Kidney epithelial cell (primary cell): Measurements from ENCODE around the gene DPYD. TPM values are rescaled to one million over a fixed set of nuclear protein-coding genes. Genes with fewer than 3 reads are reported as not detected.

Experiments
- DNase-seq: peaks from one replicate; pipeline ENCODE4 v3.0.0-alpha.2; 2010; ENCODE audit warnings: low read depth
- H3K27me3 ChIP-seq: 2 replicates; pipeline ENCODE4 v1.6.0; 2011; ENCODE audit warnings: low read length; ENCODE audit not compliant: control insufficient read depth, insufficient read depth
- H3K36me3 ChIP-seq: 2 replicates; pipeline ENCODE4 v1.5.1; 2011; ENCODE audit warnings: low read length; ENCODE audit not compliant: control insufficient read depth, insufficient read depth
- H3K4me3 ChIP-seq: 2 replicates; pipeline ENCODE4 v1.5.1; 2011; ENCODE audit warnings: low read depth, mild to moderate bottlenecking, control low read depth, low read length
- CTCF ChIP-seq: IDR thresholded peaks from 2 replicates; pipeline ENCODE4 v1.5.1; 2011; ENCODE audit warnings: mild to moderate bottlenecking, moderate library complexity, low read length, control low read depth, inconsistent platforms; ENCODE audit not compliant: insufficient read depth, poor library complexity, severe bottlenecking
- total RNA-seq: library from RNA; depleted of rRNA; stranded (reverse); fragments of >200 nt; gene quantifications from 2 replicates; pipeline ENCODE4 v1.2.3, GENCODE V29; 2015

Gene DPYD
- total RNA-seq, 1 donor from 2014 or later: 1.6 TPM

GRCh38 chr1:97875996-97876395 is 44.8 kb downstream of the DPYD start:
- Histone ChIP-seq H3K27me3 (no peaks in the 10 kb centered on the region), H3K4me3 (no peak overlapping the region), H3K36me3 (no peaks in the 10 kb centered on the region)
- no peak for TF ChIP-seq CTCF
- no peak for DNase-seq

GRCh38 chr1:97870589-97870988 is 50.2 kb downstream of the DPYD start:
- no peak for TF ChIP-seq CTCF
- H3K27me3 ChIP-seq: no peaks in the 10 kb centered on the region
- DNase-seq: no peak
- H3K36me3 ChIP-seq: no peaks in the 10 kb centered on the region
- no peak overlapping the region for H3K4me3 ChIP-seq

- Histone ChIP-seq H3K27me3 (no peaks in the 10 kb centered on the region), H3K4me3 (no peak overlapping the region), H3K36me3 (no peaks in the 10 kb centered on the region)
- no peak for DNase-seq
- no peak for TF ChIP-seq CTCF
Measured at GRCh38 chr1:97869441-97869840, 51.4 kb downstream of the DPYD start.

- Histone ChIP-seq H3K27me3 (no peaks in the 10 kb centered on the region), H3K4me3 (no peak overlapping the region), H3K36me3 (no peaks in the 10 kb centered on the region)
- no peak for DNase-seq
- no peak for TF ChIP-seq CTCF
Measured at GRCh38 chr1:97867127-97867526, 53.7 kb downstream of the DPYD start.

GRCh38 chr1:97864615-97865014 is 56.2 kb downstream of the DPYD start:
- Histone ChIP-seq H3K27me3 (no peaks in the 10 kb centered on the region), H3K36me3 (no peaks in the 10 kb centered on the region), H3K4me3 (no peak overlapping the region)
- no peak for DNase-seq
- no peak for TF ChIP-seq CTCF

GRCh38 chr1:97853221-97853620 is 67.6 kb downstream of the DPYD start:
- no peak overlapping the region for H3K4me3 ChIP-seq
- TF ChIP-seq CTCF: no peak

More at GRCh38 chr1:97853221-97853620, 67.6 kb downstream of the DPYD start:
- DNase-seq: no peak
- Histone ChIP-seq H3K27me3 (no peaks in the 10 kb centered on the region), H3K36me3 (no peaks in the 10 kb centered on the region)
